HG03139 (cell line): Measurements from ENCODE around the gene PRDM16.

Experiments used
- ATAC-seq: cut with Tn5 transposase; IDR thresholded peaks from one replicate; pipeline ENCODE4 v1.9.1; 2021; ENCODE audit not compliant: unreplicated experiment

PRDM16 gene

GRCh38 chr1:3379934-3380333, 310.9 kb downstream of the PRDM16 start:
- no peak for ATAC-seq

DNA sequence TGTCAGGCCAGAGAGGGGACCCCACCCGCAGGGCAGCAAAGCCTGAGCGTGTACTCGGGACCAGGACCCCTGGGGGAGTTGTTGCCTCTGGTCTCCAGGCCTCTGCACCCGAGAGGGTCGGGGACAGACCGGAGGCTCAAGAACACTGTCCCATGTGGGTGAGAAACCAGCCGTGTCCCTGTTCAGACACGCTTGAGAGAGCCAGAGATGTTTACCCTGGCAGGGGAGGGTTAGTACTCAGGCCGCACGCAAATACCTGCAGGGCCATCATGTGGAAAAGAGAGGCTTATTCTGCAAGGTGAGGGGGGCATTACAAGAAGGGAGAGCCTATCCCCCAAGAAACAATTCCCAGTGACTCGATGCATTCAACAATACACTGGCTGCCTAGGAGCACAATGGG, 311.5 kb downstream of the PRDM16 start:
- no peak for ATAC-seq

- ATAC-seq: no peak
These were observed 312.9 kb downstream of the PRDM16 start for GRCh38 chr1:3381901-3382300.

DNA sequence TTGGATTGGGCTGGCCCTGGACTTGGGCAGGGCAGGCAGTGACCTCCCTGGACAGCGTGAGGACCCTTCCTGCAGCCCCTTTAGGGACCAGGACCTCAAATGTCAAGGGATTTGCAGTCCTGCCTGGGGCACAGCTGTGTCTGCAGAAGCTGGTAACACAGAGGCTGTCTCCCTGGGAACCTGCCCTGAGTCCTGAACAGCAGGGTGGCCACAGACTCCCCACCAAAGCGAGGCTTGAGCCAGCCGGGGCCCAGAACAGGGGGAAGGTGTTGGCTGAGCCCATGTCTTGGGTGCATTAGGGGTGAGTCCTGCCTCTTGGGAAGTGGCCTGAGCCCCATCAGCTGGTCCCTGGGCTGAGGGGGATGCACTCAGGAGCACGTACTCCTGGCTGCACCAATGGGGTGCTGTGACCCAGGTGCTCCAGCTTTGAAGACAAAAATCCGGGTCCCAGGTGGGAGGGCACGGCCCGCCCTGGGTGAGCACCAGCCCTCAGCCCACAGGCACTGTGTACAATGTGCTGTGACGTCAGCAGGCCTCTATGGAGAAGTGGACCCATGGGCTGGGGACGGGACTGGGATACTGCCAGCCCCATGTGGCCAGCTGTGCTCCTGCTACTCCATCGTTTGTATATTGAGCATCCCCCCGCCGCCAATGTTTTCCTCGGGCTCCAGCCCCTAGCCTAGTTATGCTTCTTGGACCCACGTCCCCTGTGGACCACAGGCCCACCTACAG, 313.5 kb downstream of the PRDM16 start:
- no peak for ATAC-seq

GRCh38 chr1:3383679-3384078, 314.7 kb downstream of the PRDM16 start:
- ATAC-seq: no peak

DNA sequence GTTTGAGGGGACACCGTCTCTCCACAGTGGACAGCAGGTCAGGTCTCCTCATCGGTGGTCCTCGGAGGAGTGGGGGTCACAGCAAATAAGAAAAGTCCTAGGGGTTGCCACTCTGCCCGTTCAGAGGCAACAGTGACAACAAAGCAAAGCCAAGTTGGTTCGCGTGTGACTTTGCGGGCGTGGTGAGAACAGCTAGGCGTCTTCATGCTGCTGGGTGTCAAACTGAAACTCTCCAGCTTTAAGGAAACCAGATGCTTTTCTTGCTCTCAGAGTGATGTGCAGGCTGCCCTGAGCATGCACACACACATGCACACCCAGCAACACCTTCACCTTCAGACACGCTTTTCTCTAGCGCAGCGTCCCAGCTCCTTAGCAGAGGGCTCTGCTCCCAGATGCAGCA, 315.4 kb downstream of the PRDM16 start:
- ATAC-seq: no peak

GRCh38 chr1:3386205-3387002, 317.4 kb downstream of the PRDM16 start:
- ATAC-seq: no peak

DNA sequence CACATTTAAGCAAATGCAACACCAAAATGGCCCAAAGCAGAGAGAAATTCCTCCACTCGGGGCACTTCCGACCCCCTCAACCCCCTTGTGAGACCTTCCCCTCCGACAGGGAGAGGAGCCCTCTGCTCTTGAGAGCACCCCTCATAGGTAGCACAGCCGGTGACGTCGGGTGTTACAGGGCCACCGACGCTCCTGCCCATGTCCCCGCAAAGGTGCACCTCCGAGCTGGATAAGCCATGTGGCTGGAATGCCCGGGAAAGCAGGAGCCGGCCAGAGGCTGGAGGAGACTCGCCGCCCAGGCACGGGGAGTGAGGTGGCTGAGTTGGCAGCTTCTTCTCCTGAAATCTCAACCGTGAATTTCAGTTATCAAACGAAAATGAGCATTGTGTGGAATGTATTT, 318.4 kb downstream of the PRDM16 start:
- ATAC-seq: no peak

DNA sequence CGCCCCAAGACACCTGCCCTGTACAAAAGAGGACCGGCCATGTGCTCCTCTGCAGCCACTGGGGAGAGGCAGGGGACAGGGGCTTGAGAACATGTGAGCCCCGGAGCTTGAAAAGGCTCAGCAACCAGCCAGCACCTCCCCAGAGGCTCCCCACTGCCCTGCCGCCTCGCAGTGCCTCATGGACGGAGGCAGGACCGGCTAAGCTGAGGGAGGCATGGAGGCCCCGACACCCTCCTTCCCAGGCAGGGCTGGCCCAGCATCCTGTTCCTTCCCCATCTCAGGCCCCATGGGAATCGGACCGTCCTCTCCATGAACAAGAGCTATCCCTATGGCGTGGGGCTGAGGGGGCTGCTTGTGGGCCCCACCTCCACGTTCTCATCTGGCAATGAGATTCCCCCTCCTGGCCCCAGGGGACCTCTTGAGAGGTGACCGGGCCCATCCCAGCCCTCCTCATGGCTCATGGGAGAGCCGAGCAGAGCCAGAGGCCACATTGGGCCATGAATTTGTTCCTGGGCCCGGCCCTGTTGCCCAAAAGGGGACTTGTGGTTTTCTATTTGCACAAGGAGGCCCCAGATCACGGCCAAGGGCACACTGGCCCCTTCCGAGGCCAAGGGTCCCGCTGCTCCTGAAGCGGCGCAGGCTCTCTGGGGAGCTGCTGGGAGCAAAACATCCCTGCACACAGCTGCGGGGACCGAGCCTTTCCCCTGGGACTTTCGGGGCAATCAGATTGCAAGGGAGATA, 320.3 kb downstream of the PRDM16 start:
- no peak for ATAC-seq

DNA sequence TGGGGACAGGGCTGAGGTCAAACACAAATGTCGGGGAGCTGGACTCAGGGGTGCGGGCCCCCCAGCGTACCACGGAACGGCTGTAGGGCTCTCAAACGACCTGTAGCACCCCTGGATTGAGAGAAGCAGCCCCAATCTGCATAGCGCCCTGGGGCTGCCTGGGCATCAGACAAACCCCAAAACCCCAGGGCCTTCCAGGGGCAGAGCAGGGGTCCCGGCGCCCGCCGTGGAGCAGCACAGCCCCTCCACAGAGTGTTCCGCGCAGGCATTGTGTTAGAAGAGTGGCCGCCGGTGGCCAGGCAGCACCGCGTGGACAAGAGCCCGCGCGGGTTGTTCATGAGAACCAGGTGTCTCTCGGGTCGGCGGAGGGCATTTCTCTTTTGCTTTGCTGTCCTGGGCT, 321.3 kb downstream of the PRDM16 start:
- ATAC-seq: no peak

GRCh38 chr1:3391711-3392110, 322.7 kb downstream of the PRDM16 start:
- no peak for ATAC-seq

GRCh38 chr1:3393024-3393986, 324.3 kb downstream of the PRDM16 start:
- no peak for ATAC-seq

DNA sequence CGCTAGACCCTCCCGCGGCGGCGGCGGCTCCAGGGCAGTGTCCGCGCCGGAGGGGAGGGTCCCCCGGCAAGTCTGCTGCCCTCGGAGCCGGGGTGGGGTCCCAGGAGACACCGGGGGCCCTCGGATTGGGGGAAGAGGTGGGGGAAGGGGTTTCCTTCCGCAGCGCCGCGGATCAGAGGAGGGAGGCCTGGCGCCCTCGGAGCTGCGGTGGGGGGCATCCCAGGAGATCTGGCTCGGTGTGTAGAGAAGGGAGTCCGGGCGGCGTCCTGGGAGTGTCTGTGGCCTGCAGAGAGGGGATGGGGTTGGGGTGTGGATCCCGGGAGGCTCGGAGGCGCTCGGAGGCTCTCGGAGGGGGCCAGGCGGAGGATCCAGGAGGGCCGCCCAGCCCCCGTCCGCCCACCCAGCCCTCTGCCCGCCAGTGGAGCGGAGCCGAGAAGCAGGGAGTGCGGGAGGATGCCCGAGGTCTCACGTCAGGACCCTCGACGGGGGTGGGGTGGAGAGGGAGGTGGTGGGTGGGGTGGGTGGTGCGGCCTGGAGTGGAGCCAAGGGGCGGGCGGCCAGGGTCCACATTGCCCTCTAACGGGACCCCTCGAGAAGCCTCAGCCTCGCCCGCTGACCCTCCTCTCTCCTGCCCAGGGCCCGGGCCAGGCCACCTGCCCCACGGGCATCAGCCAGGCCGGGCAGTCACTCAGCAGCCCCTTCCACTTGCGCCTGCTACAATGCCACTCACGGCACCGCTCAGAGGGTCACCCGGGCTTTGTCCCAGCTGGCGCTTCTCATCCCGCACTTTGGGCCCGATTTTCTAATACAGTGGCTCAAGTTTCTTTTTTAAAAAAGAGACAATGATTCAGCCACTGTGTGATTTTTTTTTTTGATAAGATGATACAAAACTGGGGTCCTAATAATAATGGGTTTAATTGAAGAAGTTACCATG, 325.3 kb downstream of the PRDM16 start:
- no peak for ATAC-seq

GRCh38 chr1:3396411-3396810, 327.4 kb downstream of the PRDM16 start:
- no peak for ATAC-seq

- ATAC-seq: no peak
These were observed 328.3 kb downstream of the PRDM16 start for GRCh38 chr1:3397311-3397710.

- no peak for ATAC-seq
These were observed 329.6 kb downstream of the PRDM16 start for GRCh38 chr1:3398396-3399140.

DNA sequence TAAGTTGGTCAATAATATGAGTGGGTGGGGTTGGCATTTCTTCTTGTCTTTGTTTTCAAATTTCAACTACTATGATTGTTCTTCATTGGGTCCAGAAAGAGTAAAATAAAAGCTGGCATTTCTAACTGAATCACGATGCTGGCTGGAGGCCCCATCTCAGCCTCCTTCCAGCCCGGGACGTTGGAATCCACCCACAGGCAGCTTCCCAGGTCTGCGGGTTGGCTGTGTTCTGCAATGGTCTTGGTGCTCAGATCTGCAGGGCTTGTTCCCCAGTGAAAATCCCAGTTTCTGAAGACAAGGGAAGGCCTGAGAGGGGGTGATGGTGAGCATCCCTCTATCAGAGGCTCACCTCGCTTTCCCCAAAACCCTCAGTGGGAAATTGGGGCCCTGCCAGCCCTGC, 330.7 kb downstream of the PRDM16 start:
- ATAC-seq: no peak

DNA sequence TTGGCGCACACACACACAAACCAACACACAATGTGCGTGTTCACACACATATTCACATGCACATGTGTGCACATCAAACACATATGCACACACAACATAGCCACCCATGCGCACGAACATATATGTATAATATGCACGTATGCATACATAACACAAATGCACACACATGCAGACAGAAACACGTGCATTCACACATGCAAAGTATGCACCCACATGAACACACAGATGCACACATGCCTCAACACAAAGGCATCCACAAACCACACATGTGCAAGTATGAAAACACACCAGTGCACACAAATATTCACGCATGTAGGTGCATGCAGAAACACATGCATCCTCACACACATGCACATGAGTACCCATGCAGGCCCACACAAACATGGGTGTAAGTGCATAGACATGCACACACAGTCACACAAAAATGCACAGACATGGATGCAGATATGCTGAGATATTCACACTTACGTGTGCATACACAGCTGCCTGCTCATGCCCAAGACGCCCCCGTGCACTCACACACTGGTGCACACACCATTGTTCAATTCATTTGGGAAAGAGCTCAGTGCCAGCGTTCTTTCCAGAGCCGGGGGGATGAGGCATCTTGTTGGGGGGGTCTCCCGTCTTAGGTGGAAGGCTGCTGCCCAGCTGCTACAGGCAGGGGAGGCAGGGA, 332.7 kb downstream of the PRDM16 start:
- ATAC-seq: no peak
